Stimulated activated CD8-positive, alpha-beta memory T cell treated with anti-CD3 and anti-CD28 coated beads, Interleukin-2, amount 100 ng/mL, for 48 hours (primary cell): ENCODE measurements around the gene MXD4.

ENCODE experiments used
- DNase-seq, 2 donors: peaks; one replicate each; pipeline ENCODE4 v3.0.0-alpha.2; 2020; ENCODE audit warnings: low read depth in 2 of 2

The MXD4 gene

GRCh38 chr4:2251073-2251794, 10.7 kb downstream of the MXD4 start:
- no peak for DNase-seq

GRCh38 chr4:2250357-2251072, 11.4 kb downstream of the MXD4 start:
- DNase-seq = no peak

GRCh38 chr4:2249526-2250356, 12.2 kb downstream of the MXD4 start:
- no peak for DNase-seq

GRCh38 chr4:2248821-2249261, 13.1 kb downstream of the MXD4 start:
- DNase-seq = no peak

GRCh38 chr4:2248044-2248780, 13.7 kb downstream of the MXD4 start:
- no peak for DNase-seq

GRCh38 chr4:2247128-2248043, 14.5 kb downstream of the MXD4 start:
- no peak for DNase-seq

- DNase-seq = no peak
Measured at GRCh38 chr4:2246384-2247127, 15.4 kb downstream of the MXD4 start.

- no peak for DNase-seq
Measured at GRCh38 chr4:2245787-2246275, 16.1 kb downstream of the MXD4 start.

GRCh38 chr4:2245057-2245786, 16.7 kb downstream of the MXD4 start:
- DNase-seq = no peak

GRCh38 chr4:2243681-2244380, 18.1 kb downstream of the MXD4 start:
- DNase-seq = no peak

GRCh38 chr4:2241410-2242353, 20.2 kb downstream of the MXD4 start, which contains the start of the genes HAUS3 and POLN:
Gene HAUS3 (minus strand): TSS chr4:2242121. CDS start chr4:2240946, 1,175 bp downstream.
Gene POLN (minus strand): TSS chr4:2242121. CDS start chr4:2229231, 12,890 bp downstream.
- peak; percentile 98 to 99 for DNase-seq

- DNase-seq = no peak
Measured at GRCh38 chr4:2241003-2241402, 20.9 kb downstream of the MXD4 start.

- DNase-seq = no peak
Measured at GRCh38 chr4:2236944-2237666, 24.8 kb downstream of the MXD4 start.

GRCh38 chr4:2231082-2231481, 30.8 kb downstream of the MXD4 start:
- no peak for DNase-seq

- DNase-seq = no peak
Measured at GRCh38 chr4:2226261-2226660, 35.6 kb downstream of the MXD4 start.

GRCh38 chr4:2222838-2223237, 39.1 kb downstream of the MXD4 start:
- no peak for DNase-seq
